GM23248 (cell line): ENCODE measurements around the gene CD70. TPM values are rescaled to one million over a fixed set of nuclear protein-coding genes. Genes with fewer than 3 reads are reported as not detected.
"Not testable (repeated sequence)": the region's sequence is repeated elsewhere in the genome, so short reads cannot be mapped to it uniquely, and the experiment has no call there.

ENCODE experiments used
- DNase-seq: peaks from one replicate; pipeline ENCODE4 v3.0.0-alpha.2; 2015
- H2AFZ ChIP-seq: fragments of 200-600 bp; sonication (generic); 2 replicates; pipeline ENCODE4 v1.6.1; 2016; ENCODE audit warnings: antibody characterized with exemption
- H3F3A ChIP-seq: fragments of 200-600 bp; sonication (generic); 2 replicates; pipeline ENCODE4 v1.6.1; 2016; ENCODE audit warnings: mild to moderate bottlenecking, antibody characterized with exemption, mixed run types; ENCODE audit not compliant: insufficient read depth
- H3K27ac ChIP-seq: fragments of 200-600 bp; sonication (generic); 2 replicates; pipeline ENCODE4 v1.5.1; 2016; ENCODE audit warnings: mild to moderate bottlenecking
- H3K27me3 ChIP-seq: fragments of 200-600 bp; sonication (generic); replicated peaks from 2 replicates; pipeline ENCODE4 v1.6.1; 2016; ENCODE audit warnings: mild to moderate bottlenecking; ENCODE audit not compliant: insufficient read depth
- H3K36me3 ChIP-seq: fragments of 200-600 bp; sonication (generic); 2 replicates; pipeline ENCODE4 v1.6.1; 2016; ENCODE audit warnings: low read depth, mild to moderate bottlenecking
- H3K4me1 ChIP-seq: fragments of 200-600 bp; sonication (generic); 2 replicates; pipeline ENCODE4 v1.6.1; 2016; ENCODE audit warnings: mild to moderate bottlenecking; ENCODE audit not compliant: insufficient read depth
- H3K4me2 ChIP-seq: fragments of 200-600 bp; sonication (generic); one replicate; pipeline ENCODE4 v1.6.1; 2016; ENCODE audit warnings: mild to moderate bottlenecking; ENCODE audit not compliant: unreplicated experiment
- H3K4me3 ChIP-seq: fragments of 200-600 bp; sonication (generic); 2 replicates; pipeline ENCODE4 v1.5.1; 2016; ENCODE audit warnings: mild to moderate bottlenecking
- H3K79me2 ChIP-seq: fragments of 200-600 bp; sonication (generic); 2 replicates; pipeline ENCODE4 v1.6.1; 2016; ENCODE audit warnings: mild to moderate bottlenecking; ENCODE audit not compliant: insufficient read depth
- H3K9ac ChIP-seq: fragments of 200-600 bp; sonication (generic); 2 replicates; pipeline ENCODE4 v1.6.1; 2016; ENCODE audit warnings: mild to moderate bottlenecking
- H3K9me2 ChIP-seq: fragments of 200-600 bp; sonication (generic); 2 replicates; pipeline ENCODE4 v1.6.1; 2016; ENCODE audit warnings: mixed run types, mild to moderate bottlenecking, moderate library complexity; ENCODE audit not compliant: insufficient read depth
- H3K9me3 ChIP-seq: fragments of 200-600 bp; sonication (generic); one replicate; pipeline ENCODE4 v1.6.1; 2017; ENCODE audit warnings: low read depth
- H4K20me1 ChIP-seq: fragments of 200-600 bp; sonication (generic); 2 replicates; pipeline ENCODE4 v1.6.0; 2016; ENCODE audit not compliant: insufficient read depth
- EZH2 ChIP-seq: fragments of 200-600 bp; sonication (generic); IDR thresholded peaks from 2 replicates; pipeline ENCODE4 v1.6.1; 2018; ENCODE audit warnings: antibody characterized with exemption, mild to moderate bottlenecking; ENCODE audit not compliant: insufficient read depth, poor library complexity, severe bottlenecking
- EZH2phosphoT487 ChIP-seq: fragments of 200-600 bp; sonication (generic); IDR thresholded peaks from 2 replicates; pipeline ENCODE4 v1.6.1; 2018; ENCODE audit warnings: antibody characterized with exemption, moderate library complexity, mild to moderate bottlenecking, low read depth; ENCODE audit not compliant: insufficient read depth
- WGBS, 2 experiments: methylation state at CpG; one replicate each; pipeline ENCODE4 v1.1.6; 2015 to 2017; ENCODE audit warnings: low lambda C conversion rate in 2 of 2, low coverage in 1 of 2; ENCODE audit errors: missing lambda C conversion rate in 2 of 2; 5-methylcytosine and 5-hydroxymethylcytosine counted together
- in situ Hi-C: fragments of 300-500 bp; cut with MboI; formaldehyde crosslinking; loops from 2 replicates; pipeline ENCODE4 v1.15.0; 2020
- polyA plus RNA-seq: library from polyadenylated mRNA; unstranded; fragments of >200 nt; fragmentation: Nextera tagmentation; extraction: Ambion mirVana; gene quantifications from 2 replicates; pipeline ENCODE4 v1.2.1, GENCODE V29; 2016
- total RNA-seq: library from RNA; depleted of rRNA; stranded (reverse); fragments of >200 nt; shearing (Covaris generic); gene quantifications from 2 replicates; pipeline ENCODE4 v1.2.3, GENCODE V29; 2014

The CD70 gene
- total and polyA plus RNA-seq, 2 experiments from 2014 or later: 0.20 TPM; not detected in 1

DNA sequence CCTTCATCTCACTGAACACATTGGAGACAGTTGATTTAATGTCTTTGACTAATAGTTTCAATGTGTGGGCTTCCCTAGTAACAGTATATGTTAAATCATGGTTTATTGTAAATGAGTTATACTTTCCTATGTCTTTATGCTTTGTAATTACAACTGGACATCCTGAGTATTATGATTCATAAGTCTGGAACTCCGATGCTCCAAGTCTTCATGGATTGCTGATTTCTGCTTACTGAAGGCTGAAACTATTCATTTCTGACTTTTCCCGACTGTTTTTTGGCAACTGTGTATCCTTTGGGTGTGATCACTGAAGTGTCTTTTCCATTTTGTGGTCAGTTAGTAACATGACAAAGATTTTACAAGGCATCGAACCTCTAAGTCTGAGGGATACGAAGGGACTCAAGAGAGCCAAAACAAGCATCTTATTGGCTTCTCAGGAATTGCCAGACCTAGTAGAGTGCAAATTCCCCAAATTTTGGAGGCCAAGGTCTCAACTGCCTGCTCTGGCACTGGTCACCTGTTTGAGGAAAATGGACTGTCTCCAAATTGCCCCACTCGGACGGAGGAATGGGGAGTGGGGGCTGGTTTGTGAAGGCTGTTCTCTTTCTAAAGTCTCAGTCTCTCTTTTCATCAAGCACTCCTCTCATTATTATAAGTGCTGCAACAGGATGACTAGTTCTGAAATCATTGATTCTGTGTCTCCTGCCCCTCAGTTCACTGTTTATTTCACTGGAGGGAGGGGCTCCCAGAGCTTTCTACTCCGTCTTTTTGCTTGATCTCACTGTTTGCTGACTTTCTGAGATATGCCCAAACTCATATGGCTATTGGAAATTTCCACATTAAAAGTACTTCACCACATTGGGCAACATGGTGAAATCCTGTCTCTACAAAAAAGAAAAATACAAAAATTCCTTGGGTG is 20.2 kb upstream of the CD70 start:
- TF ChIP-seq EZH2phosphoT487: peak; percentile 89
- no peak for TF ChIP-seq EZH2
- WGBS, 2 experiments: 0 to 2% methylated on average over 7 of the region's 7 CpGs
- Histone ChIP-seq H4K20me1 (no peaks in the 10 kb centered on the region), H3K27ac (peak overlapping the region; percentile 98), H3K4me1 (peaks cover 47% of the 10 kb centered on the region), H3K36me3 (no peaks in the 10 kb centered on the region), H2AFZ (peak overlapping the region; percentile 32; the same call in 1 of the 2 replicates), H3F3A (peaks cover 37% of the 10 kb centered on the region), H3K9me2 (no peaks in the 10 kb centered on the region), H3K4me3 (peak overlapping the region; percentile 44), H3K27me3 (no peaks in the 10 kb centered on the region), H3K4me2 (peak overlapping the region; percentile 76), H3K9ac (peak overlapping the region; percentile 80), H3K79me2 (no peaks in the 10 kb centered on the region), H3K9me3 (no peaks in the 10 kb centered on the region)
- in situ Hi-C loops: no loop called here
- DNase-seq: peak; percentile 96

DNA sequence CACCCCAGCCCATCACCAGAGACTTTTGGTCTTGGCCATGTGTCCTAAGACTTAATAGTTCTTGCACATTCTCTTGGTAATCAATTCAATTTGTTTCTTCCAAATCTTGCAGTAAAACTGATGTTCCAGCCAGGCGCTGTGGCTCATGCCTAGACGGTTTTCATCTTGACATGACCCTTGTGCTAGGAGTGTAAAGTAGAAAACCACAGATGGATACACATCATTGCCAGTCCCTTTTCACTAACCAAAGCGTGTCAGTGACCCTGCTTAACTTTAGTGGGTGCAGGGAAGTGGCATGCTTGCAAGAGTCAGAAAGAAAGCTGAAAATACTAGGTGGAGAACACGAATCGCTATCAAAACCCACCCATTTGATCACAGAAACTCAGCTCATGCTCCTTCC is 18.0 kb upstream of the CD70 start:
- DNase-seq: peak; percentile 21

GRCh38 chr19:6608146-6608545 is 17.2 kb upstream of the CD70 start:
- H3K79me2 ChIP-seq: not testable (repeated sequence)
- peaks cover 25% of the 10 kb centered on the region for H3F3A ChIP-seq
- 82% methylated on average over 9 of the region's 9 CpGs for WGBS, 2 experiments

More for the DNA sequence above, 18.0 kb upstream of the CD70 start:
- Histone ChIP-seq H3K4me3 (no peak overlapping the region), H4K20me1 (no peaks in the 10 kb centered on the region), H3K9me2 (no peaks in the 10 kb centered on the region), H2AFZ (no peak overlapping the region), H3K27ac (no peak overlapping the region), H3K4me2 (peak overlapping the region; percentile 7), H3K9ac (no peak overlapping the region), H3K4me1 (peaks cover 42% of the 10 kb centered on the region), H3K79me2 (no peaks in the 10 kb centered on the region), H3F3A (peaks cover 33% of the 10 kb centered on the region), H3K9me3 (no peaks in the 10 kb centered on the region), H3K36me3 (no peaks in the 10 kb centered on the region), H3K27me3 (no peaks in the 10 kb centered on the region)
- in situ Hi-C loops: no loop called here
- WGBS, 2 experiments: 35 to 42% methylated on average over 5 of the region's 5 CpGs
- TF ChIP-seq EZH2phosphoT487 (no peak), EZH2 (no peak)

GRCh38 chr19:6606276-6607070 is 15.5 kb upstream of the CD70 start:
- H3K27ac ChIP-seq, H3K4me2 ChIP-seq, H3K79me2 ChIP-seq, H4K20me1 ChIP-seq, H3K4me3 ChIP-seq, H3K9me3 ChIP-seq, H2AFZ ChIP-seq, H3K36me3 ChIP-seq, H3K9ac ChIP-seq, DNase-seq, in situ Hi-C loops, H3K27me3 ChIP-seq, H3K9me2 ChIP-seq: not testable (repeated sequence)
- peaks cover 34% of the 10 kb centered on the region for H3K4me1 ChIP-seq
- 84 to 85% methylated on average over 11 of the region's 11 CpGs for WGBS, 2 experiments
- peaks cover 12% of the 10 kb centered on the region; the same call in 1 of the 2 replicates for H3F3A ChIP-seq

More at GRCh38 chr19:6608146-6608545, 17.2 kb upstream of the CD70 start:
- H3K27me3 ChIP-seq, H3K4me2 ChIP-seq, H4K20me1 ChIP-seq, H3K9me3 ChIP-seq, H2AFZ ChIP-seq, in situ Hi-C loops, H3K36me3 ChIP-seq, H3K4me3 ChIP-seq, H3K27ac ChIP-seq, DNase-seq, H3K9ac ChIP-seq, H3K9me2 ChIP-seq: not testable (repeated sequence)
- H3K4me1 ChIP-seq: peaks cover 34% of the 10 kb centered on the region
